CD4-positive, alpha-beta T cell treated with Interleukin-17A for 1 hour (primary cell): Measurements from ENCODE around the gene TEPSIN.

Experiments used
- DNase-seq: peaks from one replicate; pipeline ENCODE4 v3.0.0-alpha.2; 2020

Gene TEPSIN

DNA sequence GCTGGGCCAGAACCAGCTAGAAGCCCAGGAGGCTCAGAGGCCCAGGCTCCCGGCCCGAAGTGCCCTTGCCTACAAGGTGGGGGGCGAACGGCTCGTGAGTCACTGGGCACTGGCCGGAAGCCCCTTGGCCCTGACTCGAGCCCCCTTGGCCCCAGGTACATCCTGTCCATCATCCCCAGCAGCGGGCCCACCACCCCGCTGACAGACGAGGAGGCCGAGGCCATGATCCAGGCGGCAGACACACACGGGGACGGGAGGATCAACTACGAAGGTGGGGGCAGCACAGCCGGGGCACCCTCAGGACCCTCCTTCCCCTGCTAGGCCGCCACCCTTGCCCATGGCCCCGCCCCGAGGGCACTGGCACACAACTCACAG, 57.1 kb downstream of the TEPSIN start:
- DNase-seq, result no peak

DNA sequence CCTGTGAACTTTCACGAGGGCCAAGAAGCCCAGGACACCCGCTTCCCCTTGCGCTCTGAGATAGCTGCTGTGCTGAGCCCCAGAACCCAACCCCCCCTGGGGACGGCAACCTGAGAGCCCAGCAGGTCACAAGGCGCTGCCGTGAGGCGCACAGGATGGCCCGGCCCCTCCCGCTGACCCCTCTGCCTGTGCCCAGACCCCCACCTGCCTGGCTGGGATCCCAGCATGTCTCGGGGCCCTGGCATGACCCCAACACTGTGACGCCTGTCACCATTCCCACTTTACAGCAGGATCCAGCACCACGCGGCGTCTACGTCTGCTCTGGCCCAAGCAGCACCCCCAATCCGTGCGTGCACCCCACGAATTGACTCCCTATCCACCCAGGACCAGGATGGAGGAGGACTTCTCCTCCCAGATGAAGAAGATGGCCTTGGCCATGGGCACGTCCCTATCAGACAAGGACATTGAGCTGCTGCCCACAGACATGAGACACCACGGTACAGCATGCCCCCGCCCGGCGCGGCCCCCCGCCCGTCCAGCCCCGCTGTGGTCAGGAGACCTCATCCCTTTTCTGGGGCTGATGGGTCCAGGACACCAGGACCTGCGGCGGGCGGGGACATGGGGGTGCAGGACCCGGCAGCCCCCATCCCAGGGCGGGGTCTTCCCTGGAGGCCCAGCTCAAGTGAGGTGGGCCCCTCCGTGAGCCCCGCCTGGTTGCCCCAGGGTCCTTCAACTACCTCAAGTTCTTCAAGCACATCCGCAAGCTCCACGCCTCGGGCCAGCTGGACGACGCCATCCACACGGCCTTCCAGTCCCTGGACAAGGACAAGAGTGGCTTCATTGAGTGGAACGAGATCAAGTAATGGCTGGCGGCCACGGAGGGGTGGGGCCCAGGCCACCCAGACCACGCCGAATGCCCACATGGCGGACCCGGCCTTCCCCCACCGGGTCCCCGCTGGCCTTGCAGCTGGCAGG, 57.7 kb downstream of the TEPSIN start:
- DNase-seq, result no peak

DNA sequence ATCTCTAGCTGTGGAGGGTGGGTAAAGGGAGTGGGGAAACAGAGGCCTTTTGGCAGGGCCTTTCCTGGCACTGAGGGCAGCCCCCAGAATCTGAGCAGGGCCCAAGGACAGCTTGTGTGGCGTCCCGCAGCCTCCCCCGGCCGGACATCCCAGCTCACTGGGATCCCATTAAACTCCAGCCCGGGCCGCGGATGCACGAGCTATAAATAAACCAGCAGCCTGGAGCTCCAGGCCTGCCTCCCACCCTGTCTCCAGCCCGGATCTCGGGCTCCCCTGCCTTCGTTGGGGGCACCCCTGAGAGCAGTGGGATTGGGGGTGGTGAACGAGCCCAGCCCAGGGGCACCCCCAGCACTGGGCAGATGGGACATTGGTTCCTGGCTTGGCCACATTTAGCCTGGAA, 59.0 kb downstream of the TEPSIN start:
- DNase-seq, result no peak

DNA sequence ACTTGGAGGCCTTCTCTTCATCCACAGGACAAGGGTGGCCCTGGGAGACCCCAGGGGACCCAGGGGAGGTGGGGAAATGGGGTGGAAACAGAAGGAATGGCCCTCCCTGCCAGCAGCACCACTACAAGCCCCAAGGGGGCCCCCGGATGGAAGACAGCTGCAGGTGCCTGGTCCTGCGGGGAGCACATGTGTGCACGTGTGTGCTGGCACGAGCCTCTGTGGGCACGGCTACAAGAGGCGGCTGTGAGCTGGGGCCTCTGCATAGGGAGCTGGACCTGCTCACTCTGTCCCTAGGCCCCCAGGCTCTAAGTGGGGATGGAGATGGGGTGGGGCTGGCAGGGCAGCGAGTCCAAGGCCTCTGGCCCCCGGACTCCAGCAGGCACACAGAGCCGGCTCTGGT, 59.6 kb downstream of the TEPSIN start:
- no peak for DNase-seq
